ENCODE measurements around the gene BAD.
"Not testable (repeated sequence)": the region's sequence is repeated elsewhere in the genome, so short reads cannot be mapped to it uniquely, and the experiment has no call there.

BAD gene

GRCh38 chr11:64314805-64315561 is 30.5 kb upstream of the BAD start:
- no peak for DNase-seq

- no peak for DNase-seq
These were observed 29.8 kb upstream of the BAD start for GRCh38 chr11:64314146-64314804.

- no peak for DNase-seq
These were observed 29.2 kb upstream of the BAD start for GRCh38 chr11:64313491-64314145.

GRCh38 chr11:64312947-64313346 is 28.5 kb upstream of the BAD start:
- no peak for DNase-seq

GRCh38 chr11:64307795-64308194 is 23.3 kb upstream of the BAD start:
- not testable (repeated sequence) for DNase-seq

- no peak for DNase-seq
These were observed 22.6 kb upstream of the BAD start for GRCh38 chr11:64306876-64307622.

- DNase-seq, result no peak
These were observed 22.1 kb upstream of the BAD start for GRCh38 chr11:64306563-64306875.

- peak; percentile 58 for DNase-seq
These were observed 21.5 kb upstream of the BAD start for GRCh38 chr11:64305691-64306562.

GRCh38 chr11:64305075-64305690 is 20.7 kb upstream of the BAD start, which contains the start of gene ESRRA:
ESRRA (plus strand) TSS chr11:64305524; CDS start chr11:64307180, 1,656 bp downstream.
- peak; percentile 97 for DNase-seq

GRCh38 chr11:64304316-64305072 is 20.0 kb upstream of the BAD start:
- peak; percentile 86 for DNase-seq

- no peak for DNase-seq
These were observed 19.5 kb upstream of the BAD start for GRCh38 chr11:64304032-64304315.

GRCh38 chr11:64303109-64304031 is 18.9 kb upstream of the BAD start:
- DNase-seq, result no peak

- DNase-seq, result no peak
These were observed 15.6 kb upstream of the BAD start, which contains the start of gene CATSPERZ for GRCh38 chr11:64299847-64300648. CATSPERZ (plus strand) TSS chr11:64300358; CDS start chr11:64300411, 53 bp downstream.

- no peak for DNase-seq
These were observed 14.7 kb upstream of the BAD start for GRCh38 chr11:64298966-64299846.

- no peak for DNase-seq
These were observed 13.4 kb upstream of the BAD start for GRCh38 chr11:64297699-64298358.

- DNase-seq, result no peak
These were observed 12.6 kb upstream of the BAD start for GRCh38 chr11:64296830-64297698.

All from fibroblast of skin of right biceps (primary cell).